ENCODE data around the gene IDI2. TPM values are rescaled to one million over a fixed set of nuclear protein-coding genes. Genes with fewer than 3 reads are reported as not detected.
A peak's percentile ranks its signal among the peaks of the same experiment; 100 is the strongest.

Gene IDI2
- total and polyA plus RNA-seq, 2 of the 13 experiments (the other 11 are each of a cell fraction or from before 2014, with no cell fraction given) = not detected

- TF ChIP-seq KDM2A (CRISPR knock-in tag; IDR thresholded peaks at IDR 0.05; ENCODE audit: borderline replicate concordance, low read depth) (no peak), FOXO4 (CRISPR knock-in tag; conservative IDR thresholded peaks at IDR 0.05) (0 out of 2 replicates have a peak, but pooled peaks have one; percentile 8), WIZ (CRISPR knock-in tag; IDR thresholded peaks at IDR 0.05) (no peak), ERF (CRISPR knock-in tag; IDR thresholded peaks at IDR 0.05) (no peak), CCAR2 (optimal IDR thresholded peaks at IDR 0.05; ENCODE audit: low read depth, low read length) (no peak), ASH2L (IDR thresholded peaks at IDR 0.05; ENCODE audit: insufficient read length, low read depth, low read length) (peak; percentile 64), CSRNP2 (CRISPR knock-in tag; conservative IDR thresholded peaks at IDR 0.05; ENCODE audit: low read depth) (no peak), ZNF17 (CRISPR knock-in tag; IDR thresholded peaks at IDR 0.05) (no peak), CHCHD3 (CRISPR knock-in tag; IDR thresholded peaks at IDR 0.05) (peak; percentile 62; the same call in 1 of the 2 replicates)
These were observed 22.7 kb upstream of the IDI2 start (continued) for GRCh38 chr10:1048349-1048731.

GRCh38 chr10:1047937-1048336 is 22.3 kb upstream of the IDI2 start:
- H3K4me3 ChIP-seq (replicated peaks in 1 of 3; ENCODE audit: insufficient read depth in 1 of 3, low read depth in 2 of 3, low read length in 3 of 3) = peak overlapping the region; percentile 80 to 98 (median 93)
- H2AFZ ChIP-seq (ENCODE audit: low read length) = no peak overlapping the region
- ATAC-seq = no peak
- no peak for DNase-seq (ENCODE audit: low spot score)
- intact Hi-C loops (cut with micrococcal nuclease; ENCODE audit: unreplicated experiment) = loop anchor here (2.0 to 5.0 kb wide), 2 partner anchors 61 to 117 kb away; partner anchors contain the start of genes GTPBP4 and LARP4B
- under 1% methylated on average over 15 of the region's 15 CpGs for WGBS (ENCODE audit: low lambda C conversion rate)
- POLR2A ChIA-PET = interaction anchor here (1.1 to 1.9 kb wide), 5 partner anchors 10 to 113 kb away, joined by 3 to 6 read pairs (median 5); no protein-coding TSS in a partner anchor
- H3K9ac ChIP-seq (ENCODE audit: insufficient read depth, low read depth, low read length) = peak overlapping the region; percentile 94
- H3K36me3 ChIP-seq (replicated peaks in 1 of 2; ENCODE audit: control insufficient read depth in 1 of 2, insufficient read depth in 2 of 2, low read length in 2 of 2) = peaks cover 3 to 17% of the 10 kb centered on the region in 2 experiments; a peak in 4 of 5 replicates
- H3K4me1 ChIP-seq (ENCODE audit: insufficient read depth, low read length) = peaks cover 57% of the 10 kb centered on the region
- BruUV-seq (replicated peaks) = no TSS peak
- peaks cover 80% of the 10 kb centered on the region for H3K79me2 ChIP-seq (ENCODE audit: insufficient read depth, low read length)
- no peak for FAIRE-seq
- peak overlapping the region; percentile 96 for H3K27ac ChIP-seq (ENCODE audit: extremely low read length, insufficient read depth, low read length)
- in situ Hi-C loops (cut with HindIII; ENCODE audit: extremely low pct_ligation_motif_present, low pct_unique_long_range_greater_than_20kb) = no loop called here
- H3K4me2 ChIP-seq (ENCODE audit: low read depth, low read length) = peak overlapping the region; percentile 64
- no peaks in the 10 kb centered on the region for H3K9me3 ChIP-seq (ENCODE audit: low read length)
- no peaks in the 10 kb centered on the region; a peak in 1 of 5 replicates for H3K27me3 ChIP-seq (ENCODE audit: control insufficient read depth in 1 of 2, insufficient read depth in 2 of 2, low read length in 2 of 2)
- H4K20me1 ChIP-seq (ENCODE audit: insufficient read depth, low read length) = peaks cover 54% of the 10 kb centered on the region
- CTCF ChIA-PET (ENCODE audit: low intra/inter-chr PET ratio, low total read pairs) = no interaction called here
- TF ChIP-seq SAP130 (CRISPR knock-in tag; IDR thresholded peaks at IDR 0.05; ENCODE audit: low read depth) (0 out of 2 replicates have a peak, but pooled peaks have one; percentile 25), ZNF224 (CRISPR knock-in tag; IDR thresholded peaks at IDR 0.05) (no peak), ZNF432 (CRISPR knock-in tag; IDR thresholded peaks at IDR 0.05; ENCODE audit: borderline replicate concordance) (peak; percentile 11; the same call in 1 of the 2 replicates), THAP11 (CRISPR knock-in tag; IDR thresholded peaks at IDR 0.05) (no peak), ZXDC (CRISPR knock-in tag; IDR thresholded peaks at IDR 0.05) (0 out of 2 replicates have a peak, but pooled peaks have one; percentile 20), SIN3A (IDR thresholded peaks at IDR 0.05; ENCODE audit: borderline replicate concordance, low read depth, low read length) (0 out of 2 replicates have a peak, but pooled peaks have one; percentile 28), ZNF441 (CRISPR knock-in tag; IDR thresholded peaks at IDR 0.05; ENCODE audit: borderline replicate concordance) (0 out of 2 replicates have a peak, but pooled peaks have one; percentile 10), TFAP4 (IDR thresholded peaks at IDR 0.05; ENCODE audit: borderline replicate concordance, low read depth) (peak; percentile 55; the same call in 1 of the 2 replicates)
